Right atrium auricular region (tissue), 2 donors: ENCODE measurements around the gene LARGE2. TPM values are rescaled to one million over a fixed set of nuclear protein-coding genes. Genes with fewer than 3 reads are reported as not detected.

Source experiments
- DNase-seq: peaks from one replicate; pipeline ENCODE4 v3.0.0-alpha.2; 2019; ENCODE audit warnings: low spot score
- H3K27ac ChIP-seq, 2 donors: fragments of 200-600 bp; sonication (generic); 1 replicate in 1 of 2; 2 replicates in 1 of 2; pipeline ENCODE4 v1.5.1; 2016 to 2019
- H3K27me3 ChIP-seq, 2 donors: fragments of 200-600 bp; sonication (generic); one replicate each; pipeline versions ENCODE4 v1.5.1 to v1.6.0; 2017 to 2019
- H3K36me3 ChIP-seq: fragments of 200-600 bp; sonication (generic); one replicate; pipeline ENCODE4 v1.5.1; 2016
- H3K4me1 ChIP-seq, 2 donors: fragments of 200-600 bp; sonication (generic); one replicate each; pipeline versions ENCODE4 v1.5.1 to v1.6.0; 2017 to 2019
- H3K4me3 ChIP-seq, 2 donors: fragments of 200-600 bp; sonication (generic); 1 replicate in 1 of 2; 2 replicates in 1 of 2; pipeline ENCODE4 v1.5.1; 2017 to 2019; ENCODE audit warnings: mild to moderate bottlenecking in 1 of 2, moderate library complexity in 1 of 2
- H3K9me3 ChIP-seq, 2 donors: fragments of 200-600 bp; sonication (generic); one replicate each; pipeline ENCODE4 v1.5.1; 2019
- CTCF ChIP-seq, 2 donors: fragments of 200-600 bp; sonication (generic); IDR thresholded peaks; one replicate each; pipeline ENCODE4 v1.5.1; 2019; ENCODE audit warnings: antibody characterized with exemption in 2 of 2
- total RNA-seq, 2 donors: library from RNA; depleted of rRNA; stranded (reverse); fragments of >200 nt; gene quantifications; one replicate each; pipeline ENCODE4 v1.1.0, GENCODE V29; 2016

Gene LARGE2
- total RNA-seq, 2 donors from 2014 or later = 0.51 TPM; not detected in 1

GRCh38 chr11:45892856-45893255, 29.6 kb upstream of the LARGE2 start:
- Histone ChIP-seq H3K9me3 (no peaks in the 10 kb centered on the region), H3K4me1 (no peaks in the 10 kb centered on the region), H3K36me3 (no peaks in the 10 kb centered on the region), H3K4me3 (no peak overlapping the region), H3K27me3 (no peaks in the 10 kb centered on the region), H3K27ac (no peak overlapping the region)
- no peak for DNase-seq
- TF ChIP-seq CTCF (IDR thresholded peaks at IDR 0.05) = no peak

- Histone ChIP-seq H3K27me3 (no peaks in the 10 kb centered on the region), H3K27ac (no peak overlapping the region), H3K4me3 (no peak overlapping the region), H3K36me3 (no peaks in the 10 kb centered on the region), H3K4me1 (peaks cover 0 to 11% of the 10 kb centered on the region in 2 donors), H3K9me3 (no peaks in the 10 kb centered on the region)
- DNase-seq = no peak
- no peak for TF ChIP-seq CTCF (IDR thresholded peaks at IDR 0.05)
Measured at GRCh38 chr11:45894555-45895247, 27.8 kb upstream of the LARGE2 start.

GRCh38 chr11:45895553-45896259, 26.8 kb upstream of the LARGE2 start:
- no peaks in the 10 kb centered on the region for H3K27me3 ChIP-seq
- H3K4me1 ChIP-seq = peaks cover 0 to 17% of the 10 kb centered on the region in 2 donors
- no peak for DNase-seq
- no peak overlapping the region for H3K4me3 ChIP-seq
- no peak for TF ChIP-seq CTCF (IDR thresholded peaks at IDR 0.05)
- no peaks in the 10 kb centered on the region for H3K36me3 ChIP-seq
- no peak overlapping the region for H3K27ac ChIP-seq
- no peaks in the 10 kb centered on the region for H3K9me3 ChIP-seq

- no peaks in the 10 kb centered on the region for H3K9me3 ChIP-seq
- no peak overlapping the region for H3K4me3 ChIP-seq
- H3K27me3 ChIP-seq = no peaks in the 10 kb centered on the region
- TF ChIP-seq CTCF (IDR thresholded peaks at IDR 0.05) = no peak
- no peak overlapping the region for H3K27ac ChIP-seq
- peaks cover 0 to 25% of the 10 kb centered on the region in 2 donors for H3K4me1 ChIP-seq
- no peaks in the 10 kb centered on the region for H3K36me3 ChIP-seq
- DNase-seq = no peak
Measured at GRCh38 chr11:45896422-45896984, 26.0 kb upstream of the LARGE2 start.

- no peak for DNase-seq
Measured at GRCh38 chr11:45897556-45897955, 24.9 kb upstream of the LARGE2 start.

More at GRCh38 chr11:45897556-45897955, 24.9 kb upstream of the LARGE2 start:
- Histone ChIP-seq H3K4me3 (no peak overlapping the region), H3K27me3 (no peaks in the 10 kb centered on the region), H3K27ac (no peak overlapping the region), H3K9me3 (no peaks in the 10 kb centered on the region), H3K36me3 (no peaks in the 10 kb centered on the region), H3K4me1 (peaks cover 0 to 25% of the 10 kb centered on the region in 2 donors)
- no peak for TF ChIP-seq CTCF (IDR thresholded peaks at IDR 0.05)
